ENCODE measurements around the gene ZBTB17. TPM values are rescaled to one million over a fixed set of nuclear protein-coding genes. Genes with fewer than 3 reads are reported as not detected.

The ZBTB17 gene
- total RNA-seq, 1 donor from 2014 or later = 33.6 TPM

DNA sequence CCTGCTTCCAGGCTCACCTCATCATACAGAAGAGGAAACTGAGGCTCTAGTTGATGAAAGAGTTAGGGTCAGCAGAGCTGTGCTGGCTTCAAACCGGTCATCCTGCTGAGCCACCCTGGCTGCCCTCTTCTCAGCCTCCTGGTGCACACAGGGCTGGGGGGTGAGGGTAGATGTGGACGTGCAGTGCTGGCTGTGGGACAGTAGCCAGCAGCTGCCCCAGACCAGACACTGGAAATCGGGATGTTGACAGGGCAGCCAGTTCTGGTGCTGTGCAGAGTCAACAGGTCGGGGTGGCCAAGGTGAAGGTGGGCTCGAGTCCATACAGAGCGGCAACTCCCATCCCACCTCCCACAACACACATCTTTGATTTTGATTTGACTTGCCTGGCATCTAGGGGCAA is 44.4 kb upstream of the ZBTB17 start:
- no peak for DNase-seq (ENCODE audit: low spot score)
- no peak overlapping the region for H3K27ac Mint-ChIP-seq (ENCODE audit: unreplicated experiment)
- H3K4me1 Mint-ChIP-seq (ENCODE audit: unreplicated experiment) = no peaks in the 10 kb centered on the region
- peaks cover 14% of the 10 kb centered on the region for H3K27me3 Mint-ChIP-seq (ENCODE audit: unreplicated experiment)
- no peaks in the 10 kb centered on the region for H3K36me3 Mint-ChIP-seq (ENCODE audit: low read depth, unreplicated experiment)
- TF ChIP-seq, protein P1, sequence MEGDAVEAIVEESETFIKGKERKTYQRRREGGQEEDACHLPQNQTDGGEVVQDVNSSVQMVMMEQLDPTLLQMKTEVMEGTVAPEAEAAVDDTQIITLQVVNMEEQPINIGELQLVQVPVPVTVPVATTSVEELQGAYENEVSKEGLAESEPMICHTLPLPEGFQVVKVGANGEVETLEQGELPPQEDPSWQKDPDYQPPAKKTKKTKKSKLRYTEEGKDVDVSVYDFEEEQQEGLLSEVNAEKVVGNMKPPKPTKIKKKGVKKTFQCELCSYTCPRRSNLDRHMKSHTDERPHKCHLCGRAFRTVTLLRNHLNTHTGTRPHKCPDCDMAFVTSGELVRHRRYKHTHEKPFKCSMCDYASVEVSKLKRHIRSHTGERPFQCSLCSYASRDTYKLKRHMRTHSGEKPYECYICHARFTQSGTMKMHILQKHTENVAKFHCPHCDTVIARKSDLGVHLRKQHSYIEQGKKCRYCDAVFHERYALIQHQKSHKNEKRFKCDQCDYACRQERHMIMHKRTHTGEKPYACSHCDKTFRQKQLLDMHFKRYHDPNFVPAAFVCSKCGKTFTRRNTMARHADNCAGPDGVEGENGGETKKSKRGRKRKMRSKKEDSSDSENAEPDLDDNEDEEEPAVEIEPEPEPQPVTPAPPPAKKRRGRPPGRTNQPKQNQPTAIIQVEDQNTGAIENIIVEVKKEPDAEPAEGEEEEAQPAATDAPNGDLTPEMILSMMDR (IDR thresholded peaks at IDR 0.05; ENCODE audit: unreplicated experiment) = no peak
- H3K9me3 Mint-ChIP-seq (ENCODE audit: unreplicated experiment) = no peaks in the 10 kb centered on the region
- no peak overlapping the region for H3K4me3 Mint-ChIP-seq (ENCODE audit: unreplicated experiment)

DNA sequence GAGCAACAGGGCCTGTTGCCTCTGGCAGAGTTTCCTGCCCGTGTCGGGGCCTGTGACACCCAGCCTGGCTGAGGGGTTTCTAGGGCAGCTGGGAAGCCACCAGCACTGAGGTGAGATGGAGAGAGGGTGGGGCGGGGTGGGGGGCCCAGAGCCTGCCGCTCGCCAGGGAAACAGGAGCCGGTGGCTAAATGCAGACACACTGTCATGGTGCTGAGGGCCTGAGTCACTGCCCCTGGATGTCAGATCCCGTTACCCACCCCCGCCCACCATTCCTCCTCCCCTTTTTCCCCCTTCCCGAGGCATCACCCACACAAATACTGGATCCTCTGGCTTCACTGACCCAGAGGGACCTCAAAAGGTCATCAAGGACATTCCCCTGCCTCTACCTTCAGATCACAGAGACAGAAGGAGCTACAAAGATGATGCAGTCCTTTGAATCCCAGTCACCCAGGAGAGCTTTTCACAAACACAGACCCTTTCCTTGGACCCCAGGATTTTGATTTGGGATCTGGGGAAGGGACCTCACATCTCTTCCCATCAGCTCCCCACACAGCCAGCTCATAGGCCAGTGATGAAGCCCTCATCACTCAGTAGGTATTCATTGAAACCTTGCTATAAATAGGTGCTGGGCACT is 43.9 kb upstream of the ZBTB17 start:
- no peak for DNase-seq (ENCODE audit: low spot score)
- peaks cover 13% of the 10 kb centered on the region for H3K27me3 Mint-ChIP-seq (ENCODE audit: unreplicated experiment)
- no peaks in the 10 kb centered on the region for H3K9me3 Mint-ChIP-seq (ENCODE audit: unreplicated experiment)
- TF ChIP-seq, protein P1 (IDR thresholded peaks at IDR 0.05; ENCODE audit: unreplicated experiment) = no peak
- H3K27ac Mint-ChIP-seq (ENCODE audit: unreplicated experiment) = peak overlapping the region; percentile 31
- H3K4me3 Mint-ChIP-seq (ENCODE audit: unreplicated experiment) = no peak overlapping the region
- no peaks in the 10 kb centered on the region for H3K36me3 Mint-ChIP-seq (ENCODE audit: low read depth, unreplicated experiment)
- no peaks in the 10 kb centered on the region for H3K4me1 Mint-ChIP-seq (ENCODE audit: unreplicated experiment)

DNA sequence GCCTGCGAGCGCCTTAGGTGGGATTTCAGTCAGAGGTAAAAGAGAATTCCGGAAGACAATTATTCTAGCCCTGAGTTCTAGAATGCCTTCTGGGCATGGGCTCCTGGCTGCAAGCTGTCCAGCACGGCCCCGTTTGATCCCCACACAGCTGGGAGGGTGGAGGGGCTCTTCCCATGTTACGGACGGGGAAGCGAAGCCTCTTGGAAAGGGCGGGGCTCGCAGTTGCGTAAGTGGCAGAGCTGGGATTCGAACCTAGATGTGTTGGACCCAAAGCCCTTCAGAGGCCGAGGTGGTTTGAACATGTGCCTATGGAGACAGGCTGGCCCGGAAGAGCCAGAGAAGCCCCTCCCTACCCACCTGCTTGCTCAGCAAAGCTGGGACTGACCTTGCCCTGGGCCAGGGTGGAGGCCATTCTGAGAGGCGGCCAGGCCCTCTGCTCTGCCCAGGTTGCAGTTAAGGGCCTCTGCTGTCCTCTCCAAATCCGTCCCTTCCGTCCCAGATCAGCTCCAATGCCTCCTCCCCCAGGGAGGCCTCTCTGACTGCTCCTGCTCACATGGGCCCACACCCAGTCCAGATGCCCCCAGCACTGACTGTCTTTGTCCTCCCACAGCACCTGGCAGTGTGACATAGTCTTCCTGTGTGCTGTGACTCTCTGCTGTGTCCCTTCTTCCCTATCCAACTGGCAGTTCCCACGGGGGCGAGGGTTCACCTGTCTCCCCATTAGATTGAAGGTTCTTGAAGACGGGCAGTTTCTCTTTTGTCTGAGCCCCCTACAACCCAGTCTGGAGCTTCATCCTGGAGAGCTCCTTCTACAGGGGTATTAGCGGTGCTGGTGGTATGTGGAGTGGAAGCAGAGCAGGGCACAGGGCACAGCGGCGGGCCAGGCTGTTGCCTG is 43.1 kb upstream of the ZBTB17 start:
- TF ChIP-seq, protein P1 (IDR thresholded peaks at IDR 0.05; ENCODE audit: unreplicated experiment) = no peak
- Mint-ChIP-seq H3K4me3 (ENCODE audit: unreplicated experiment) (no peak overlapping the region), H3K27ac (ENCODE audit: unreplicated experiment) (peak overlapping the region; percentile 23), H3K36me3 (ENCODE audit: low read depth, unreplicated experiment) (peaks cover 3% of the 10 kb centered on the region), H3K9me3 (ENCODE audit: unreplicated experiment) (no peaks in the 10 kb centered on the region), H3K27me3 (ENCODE audit: unreplicated experiment) (peaks cover 10% of the 10 kb centered on the region), H3K4me1 (ENCODE audit: unreplicated experiment) (no peaks in the 10 kb centered on the region)
- DNase-seq (ENCODE audit: low spot score) = no peak

DNA sequence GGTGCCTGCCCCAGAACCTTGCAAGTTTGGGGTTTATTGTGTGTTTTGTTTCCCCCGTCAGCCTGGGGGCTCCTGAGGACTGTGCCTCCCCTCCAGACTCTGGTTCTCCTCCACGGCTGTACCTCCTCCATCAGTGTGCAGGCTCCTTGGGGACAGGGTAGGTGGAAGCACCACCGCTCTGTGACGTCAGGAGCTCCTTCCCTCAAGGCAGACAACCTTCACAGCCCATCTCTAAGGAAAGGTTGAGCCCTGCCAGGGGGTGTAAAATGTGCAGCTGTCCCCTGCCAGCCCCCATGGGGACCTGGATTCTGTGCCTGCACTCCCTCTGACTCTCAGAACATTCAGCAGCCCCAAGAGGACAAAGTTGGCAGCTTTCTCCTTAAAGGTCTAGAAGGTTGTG is 42.4 kb upstream of the ZBTB17 start:
- no peaks in the 10 kb centered on the region for H3K9me3 Mint-ChIP-seq (ENCODE audit: unreplicated experiment)
- H3K4me3 Mint-ChIP-seq (ENCODE audit: unreplicated experiment) = no peak overlapping the region
- H3K27ac Mint-ChIP-seq (ENCODE audit: unreplicated experiment) = no peak overlapping the region
- TF ChIP-seq, protein P1 (IDR thresholded peaks at IDR 0.05; ENCODE audit: unreplicated experiment) = no peak
- DNase-seq (ENCODE audit: low spot score) = no peak
- no peaks in the 10 kb centered on the region for H3K4me1 Mint-ChIP-seq (ENCODE audit: unreplicated experiment)
- H3K27me3 Mint-ChIP-seq (ENCODE audit: unreplicated experiment) = peaks cover 10% of the 10 kb centered on the region
- peaks cover 3% of the 10 kb centered on the region for H3K36me3 Mint-ChIP-seq (ENCODE audit: low read depth, unreplicated experiment)
